ENCODE results near the gene GDE1.

DNA sequence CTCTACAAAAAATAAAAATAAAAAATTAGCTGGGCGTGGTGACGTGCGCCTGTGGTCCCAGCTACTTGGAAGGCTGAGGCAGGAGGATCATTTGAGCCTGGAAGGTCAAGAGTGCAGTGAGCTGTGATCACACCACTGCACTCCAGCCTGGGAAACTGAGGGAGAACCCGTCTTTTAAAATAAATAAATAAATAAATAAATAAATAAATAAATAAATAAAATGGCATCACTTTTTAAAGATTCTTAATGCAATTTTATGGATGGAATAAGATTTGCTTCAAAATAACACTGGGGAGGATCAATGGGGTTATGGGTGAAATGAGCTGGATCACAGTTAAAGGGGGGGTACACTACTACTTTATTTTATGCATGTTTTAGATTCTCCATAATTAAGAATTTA is 14.9 kb downstream of the GDE1 start:
- TF ChIP-seq, protein P1, sequence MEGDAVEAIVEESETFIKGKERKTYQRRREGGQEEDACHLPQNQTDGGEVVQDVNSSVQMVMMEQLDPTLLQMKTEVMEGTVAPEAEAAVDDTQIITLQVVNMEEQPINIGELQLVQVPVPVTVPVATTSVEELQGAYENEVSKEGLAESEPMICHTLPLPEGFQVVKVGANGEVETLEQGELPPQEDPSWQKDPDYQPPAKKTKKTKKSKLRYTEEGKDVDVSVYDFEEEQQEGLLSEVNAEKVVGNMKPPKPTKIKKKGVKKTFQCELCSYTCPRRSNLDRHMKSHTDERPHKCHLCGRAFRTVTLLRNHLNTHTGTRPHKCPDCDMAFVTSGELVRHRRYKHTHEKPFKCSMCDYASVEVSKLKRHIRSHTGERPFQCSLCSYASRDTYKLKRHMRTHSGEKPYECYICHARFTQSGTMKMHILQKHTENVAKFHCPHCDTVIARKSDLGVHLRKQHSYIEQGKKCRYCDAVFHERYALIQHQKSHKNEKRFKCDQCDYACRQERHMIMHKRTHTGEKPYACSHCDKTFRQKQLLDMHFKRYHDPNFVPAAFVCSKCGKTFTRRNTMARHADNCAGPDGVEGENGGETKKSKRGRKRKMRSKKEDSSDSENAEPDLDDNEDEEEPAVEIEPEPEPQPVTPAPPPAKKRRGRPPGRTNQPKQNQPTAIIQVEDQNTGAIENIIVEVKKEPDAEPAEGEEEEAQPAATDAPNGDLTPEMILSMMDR (IDR thresholded peaks at IDR 0.05; ENCODE audit: insufficient read depth, low read length, poor library complexity, severe bottlenecking), result no peak
- no peak for TF ChIP-seq EZH2phosphoT487 (conservative IDR thresholded peaks at IDR 0.05; ENCODE audit: low read length)

Data from SU-DHL-6 (cell line).